GM19372 (cell line): ENCODE data around the gene XAB2.

Experiments
- ATAC-seq: cut with Tn5 transposase; IDR thresholded peaks from one replicate; pipeline ENCODE4 v1.9.1; 2021; ENCODE audit warnings: mild to moderate bottlenecking, low read depth, moderate library complexity; ENCODE audit not compliant: unreplicated experiment

The XAB2 gene

DNA sequence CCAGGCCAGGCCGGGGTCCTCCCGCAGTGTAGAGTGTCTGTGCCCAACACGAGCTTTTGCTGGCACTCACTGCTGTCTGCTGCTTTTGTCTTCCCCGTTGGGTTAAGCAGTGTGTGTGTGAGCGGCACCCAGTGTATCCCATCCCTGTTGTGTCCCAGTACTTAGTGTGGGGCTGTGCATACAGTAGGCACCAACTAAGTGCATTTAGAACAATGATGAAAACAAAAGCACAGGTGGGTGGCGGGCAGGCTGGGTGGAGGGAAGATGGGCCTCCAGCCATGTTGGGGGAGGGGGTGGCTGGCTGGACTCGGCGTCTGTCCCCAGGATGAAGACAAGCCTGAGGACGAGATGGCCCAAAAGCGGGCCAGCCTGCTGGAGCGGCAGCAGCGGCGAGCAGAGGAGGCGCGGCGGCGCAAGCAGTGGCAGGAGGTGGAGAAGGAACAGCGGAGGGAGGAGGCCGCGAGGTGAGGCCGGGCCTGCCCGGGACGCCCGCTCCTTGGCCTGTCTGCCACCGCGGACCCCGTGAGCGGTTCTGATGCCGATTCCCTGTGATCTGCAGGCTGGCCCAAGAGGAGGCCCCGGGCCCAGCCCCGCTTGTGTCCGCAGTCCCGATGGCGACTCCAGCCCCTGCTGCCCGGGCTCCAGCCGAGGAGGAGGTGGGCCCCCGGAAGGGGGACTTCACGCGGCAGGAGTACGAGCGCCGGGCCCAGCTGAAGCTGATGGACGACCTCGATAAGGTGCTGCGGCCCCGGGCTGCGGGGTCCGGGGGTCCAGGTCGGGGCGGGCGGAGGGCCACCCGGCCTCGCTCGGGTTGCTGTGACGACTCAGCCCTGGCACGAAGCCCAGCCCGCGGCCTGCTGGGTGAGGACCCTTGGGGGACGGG, 14.2 kb downstream of the XAB2 start:
- ATAC-seq, result no peak

DNA sequence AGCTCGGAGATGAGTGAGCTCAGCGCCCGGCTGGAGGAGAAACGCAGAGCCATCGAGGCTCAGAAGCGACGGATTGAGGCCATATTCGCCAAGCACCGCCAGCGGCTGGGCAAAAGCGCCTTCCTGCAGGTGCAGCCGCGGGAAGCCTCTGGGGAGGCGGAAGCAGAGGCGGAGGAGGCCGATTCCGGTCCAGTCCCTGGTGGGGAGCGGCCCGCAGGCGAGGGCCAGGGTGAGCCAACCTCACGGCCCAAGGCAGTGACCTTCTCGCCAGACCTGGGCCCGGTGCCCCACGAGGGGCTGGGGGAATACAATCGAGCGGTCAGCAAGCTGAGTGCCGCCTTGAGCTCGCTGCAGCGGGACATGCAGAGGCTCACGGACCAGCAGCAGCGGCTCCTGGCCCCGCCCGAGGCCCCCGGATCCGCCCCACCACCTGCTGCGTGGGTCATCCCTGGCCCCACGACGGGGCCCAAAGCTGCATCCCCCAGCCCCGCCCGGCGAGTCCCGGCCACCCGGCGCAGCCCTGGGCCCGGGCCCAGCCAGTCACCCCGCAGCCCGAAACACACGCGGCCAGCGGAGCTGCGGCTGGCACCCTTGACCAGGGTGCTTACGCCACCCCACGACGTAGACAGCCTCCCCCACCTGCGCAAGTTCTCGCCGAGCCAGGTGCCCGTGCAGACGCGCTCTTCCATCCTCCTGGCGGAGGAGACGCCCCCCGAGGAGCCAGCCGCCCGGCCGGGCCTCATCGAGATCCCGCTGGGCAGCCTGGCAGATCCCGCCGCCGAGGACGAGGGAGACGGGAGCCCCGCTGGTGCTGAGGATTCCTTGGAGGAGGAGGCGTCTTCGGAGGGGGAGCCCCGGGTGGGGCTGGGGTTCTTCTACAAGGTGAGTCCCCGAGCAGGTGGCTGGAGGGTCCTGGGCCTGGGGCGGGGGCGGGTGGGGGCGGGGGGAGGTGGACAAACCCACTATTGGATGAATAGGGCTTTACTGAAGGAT, 16.8 kb downstream of the XAB2 start:
- ATAC-seq, result no peak

DNA sequence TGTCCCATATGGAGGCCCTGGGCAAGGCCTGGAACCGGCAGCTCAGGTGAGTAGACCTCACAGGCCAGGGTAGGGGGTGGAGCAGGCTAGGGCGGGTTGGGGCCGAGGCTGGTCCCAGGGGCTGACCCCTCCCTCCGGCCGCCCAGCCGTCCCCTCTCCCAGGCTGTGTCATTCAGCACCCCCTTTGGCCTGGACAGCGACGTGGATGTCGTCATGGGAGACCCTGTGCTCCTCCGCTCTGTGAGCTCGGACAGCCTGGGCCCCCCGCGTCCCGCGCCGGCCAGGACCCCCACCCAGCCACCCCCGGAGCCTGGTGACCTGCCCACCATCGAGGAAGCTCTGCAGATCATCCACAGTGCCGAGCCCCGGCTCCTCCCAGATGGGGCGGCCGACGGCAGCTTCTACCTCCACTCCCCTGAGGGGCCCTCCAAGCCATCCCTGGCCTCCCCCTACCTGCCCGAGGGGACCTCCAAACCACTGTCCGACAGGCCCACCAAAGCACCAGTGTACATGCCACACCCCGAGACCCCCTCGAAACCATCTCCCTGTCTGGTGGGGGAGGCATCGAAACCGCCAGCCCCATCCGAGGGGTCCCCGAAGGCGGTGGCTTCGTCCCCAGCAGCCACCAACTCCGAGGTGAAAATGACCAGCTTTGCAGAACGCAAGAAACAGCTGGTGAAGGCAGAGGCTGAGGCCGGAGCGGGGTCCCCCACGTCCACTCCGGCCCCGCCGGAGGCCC, 17.6 kb downstream of the XAB2 start:
- no peak for ATAC-seq

DNA sequence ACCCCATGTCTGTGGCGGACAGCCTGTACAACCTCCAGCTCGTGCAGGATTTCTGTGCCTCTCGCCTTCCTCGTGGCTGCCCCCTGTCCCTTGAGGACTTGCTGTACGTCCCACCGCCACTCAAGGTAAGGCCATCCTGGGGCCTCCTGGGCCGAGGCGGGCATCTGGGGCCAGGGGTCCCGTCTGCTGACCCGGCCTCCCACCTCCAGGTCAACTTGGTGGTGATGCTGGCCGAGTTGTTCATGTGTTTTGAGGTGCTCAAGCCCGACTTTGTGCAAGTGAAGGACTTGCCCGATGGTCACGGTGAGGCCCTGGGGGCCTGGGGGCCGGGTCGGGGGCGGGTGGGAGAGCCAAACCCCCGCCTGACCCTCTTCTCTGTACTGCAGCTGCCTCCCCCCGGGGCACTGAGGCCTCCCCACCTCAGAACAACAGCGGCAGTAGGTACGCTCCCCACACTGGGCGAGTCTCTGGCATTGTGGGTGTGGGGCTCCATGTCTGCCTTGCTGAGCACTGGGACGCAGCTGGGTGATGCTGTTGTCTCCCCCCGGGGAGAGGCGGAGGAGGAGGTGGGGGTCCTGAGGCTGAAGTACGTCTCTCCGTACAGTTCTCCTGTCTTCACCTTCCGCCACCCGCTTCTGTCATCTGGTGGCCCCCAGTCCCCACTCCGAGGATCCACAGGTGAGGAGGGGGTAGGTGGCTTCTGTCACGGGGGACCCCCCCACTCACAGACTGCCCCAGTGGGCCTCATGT, 18.7 kb downstream of the XAB2 start:
- no peak for ATAC-seq

DNA sequence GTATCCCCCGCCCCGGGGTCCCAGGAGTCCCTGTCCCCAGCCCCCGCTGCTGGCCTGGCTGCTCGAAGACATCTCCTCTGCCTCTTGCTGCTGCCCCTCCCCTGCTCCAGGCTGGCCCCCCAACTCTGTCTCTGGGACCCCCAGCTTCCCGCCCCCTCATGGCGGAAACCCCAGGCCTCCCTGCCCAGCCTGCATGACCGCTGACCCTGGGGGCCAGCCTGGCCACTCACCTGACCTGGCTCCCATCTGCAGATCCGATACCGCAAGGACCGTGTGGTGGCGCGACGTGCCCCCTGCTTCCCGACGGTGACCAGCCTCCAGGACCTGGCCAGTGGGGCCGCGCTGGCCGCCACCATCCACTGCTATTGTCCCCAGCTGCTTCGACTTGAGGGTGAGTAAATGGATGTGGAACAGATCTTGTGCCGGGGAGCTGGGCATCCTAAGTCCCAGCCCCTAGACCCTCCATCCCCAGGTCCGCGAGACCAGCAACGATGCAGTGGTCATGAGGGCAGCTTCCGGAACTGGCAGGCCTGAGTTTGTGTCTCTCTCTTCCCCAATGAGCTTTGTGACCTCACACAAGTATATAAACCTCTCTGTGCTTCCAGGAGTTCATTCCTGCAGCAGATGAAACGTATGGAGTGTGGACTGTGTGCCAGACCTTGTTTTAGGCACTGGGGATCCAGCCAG, 21.3 kb downstream of the XAB2 start:
- no peak for ATAC-seq

DNA sequence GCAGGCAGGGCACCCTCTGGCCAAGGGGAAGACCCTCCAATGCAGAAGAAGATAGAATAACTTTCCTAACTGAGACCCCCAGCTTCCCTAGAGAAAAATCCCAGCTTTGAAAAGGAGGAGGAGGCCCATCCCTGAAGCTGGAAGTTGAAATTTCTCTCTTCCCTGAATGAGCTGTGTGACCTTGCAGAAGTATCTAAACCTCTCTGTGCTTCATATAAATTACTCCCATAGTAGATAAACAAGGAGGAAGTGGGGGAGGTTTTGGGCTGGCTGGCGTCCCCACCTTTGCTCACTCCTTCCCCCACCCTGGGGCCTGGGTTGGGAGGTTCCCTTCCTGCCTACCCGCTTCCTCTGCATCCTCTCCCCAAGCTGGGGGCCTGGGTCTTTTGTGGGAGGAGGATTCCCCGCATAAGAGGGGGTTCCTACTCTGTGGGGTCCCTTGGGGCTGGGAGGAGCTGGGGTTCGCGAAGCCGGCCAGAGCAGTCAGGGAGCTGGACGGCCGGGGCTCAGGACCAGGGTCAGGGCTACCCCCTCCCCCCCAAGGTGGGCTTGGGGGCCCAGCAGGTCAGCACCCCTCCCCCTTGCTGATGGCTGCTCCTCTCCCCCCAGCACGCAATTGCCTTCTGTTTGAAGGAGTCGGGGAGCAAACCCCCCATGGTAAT, 22.0 kb downstream of the XAB2 start:
- ATAC-seq, result no peak

DNA sequence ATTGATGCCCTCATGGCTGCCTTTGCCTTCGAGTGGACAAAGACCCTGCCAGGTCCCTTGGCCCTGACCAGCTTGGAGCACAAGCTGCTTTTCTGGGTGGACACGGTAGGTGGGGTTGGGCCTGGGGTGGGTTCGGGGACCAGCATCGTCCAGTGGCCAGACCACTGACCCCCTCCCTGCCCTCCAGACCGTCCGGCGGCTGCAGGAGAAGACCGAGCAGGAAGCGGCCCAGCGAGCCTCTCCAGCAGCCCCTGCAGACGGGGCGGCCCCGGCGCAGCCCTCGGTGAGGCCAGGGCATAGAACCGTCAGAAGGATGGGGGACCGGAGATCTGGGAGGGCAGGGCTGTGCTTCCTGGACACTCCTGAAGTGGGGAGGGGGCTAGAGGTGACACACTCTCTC, 23.1 kb downstream of the XAB2 start:
- ATAC-seq, result no peak

DNA sequence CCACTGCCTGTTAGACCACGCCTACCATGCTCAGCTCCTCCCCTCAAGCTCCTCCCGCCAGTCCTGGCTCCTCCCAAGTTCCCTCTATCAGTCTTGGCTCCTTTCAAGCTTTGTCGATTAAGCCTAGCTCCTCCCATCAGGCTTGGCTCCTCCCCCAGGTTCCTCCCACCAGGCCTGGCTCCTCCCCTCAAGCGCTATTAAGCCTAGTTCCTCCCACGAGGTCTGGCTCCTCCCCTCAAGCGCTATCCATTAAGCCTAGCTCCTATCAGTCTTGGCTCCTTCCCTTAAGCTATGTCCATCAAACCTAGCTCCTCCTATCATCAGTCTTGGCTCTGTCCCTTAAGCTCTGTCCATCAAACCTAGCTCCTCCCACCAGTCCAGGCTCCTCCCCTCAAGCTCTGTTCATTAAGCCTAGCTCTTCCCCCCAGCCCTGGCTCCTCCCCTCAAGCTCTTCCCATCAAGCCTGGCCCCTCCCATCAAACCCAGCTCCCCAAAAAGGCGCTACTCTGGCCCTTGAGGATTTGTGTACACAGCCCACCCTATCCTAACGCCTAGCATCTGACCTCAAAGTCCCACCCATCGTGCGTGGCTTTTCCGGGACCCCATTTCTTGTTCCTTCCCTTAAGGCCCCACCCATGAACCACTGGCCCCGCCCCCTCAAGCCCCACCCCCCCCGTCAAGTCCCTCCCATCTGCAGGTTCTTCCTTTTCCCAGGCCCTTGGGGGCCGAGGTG, 23.7 kb downstream of the XAB2 start:
- ATAC-seq, result no peak

DNA sequence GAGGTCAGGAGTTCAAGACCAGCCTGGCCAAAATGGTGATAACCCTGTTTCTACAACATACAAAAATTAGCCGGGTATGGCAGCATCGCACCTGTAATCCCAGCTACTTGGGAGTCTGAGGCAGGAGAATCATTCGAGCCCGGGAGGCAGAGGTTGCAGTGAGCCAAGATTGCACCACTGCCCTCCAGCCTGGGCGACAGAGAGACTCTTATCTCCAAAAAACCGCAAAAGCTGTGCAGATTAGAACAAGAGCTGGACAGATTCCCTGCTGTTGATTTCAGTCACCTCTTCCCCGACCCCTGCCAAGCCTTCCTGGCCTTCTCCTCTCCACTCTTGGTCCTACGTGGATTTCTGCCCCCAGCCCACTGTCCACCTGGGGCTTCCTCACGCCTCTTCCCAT, 25.4 kb downstream of the XAB2 start:
- ATAC-seq, result no peak

DNA sequence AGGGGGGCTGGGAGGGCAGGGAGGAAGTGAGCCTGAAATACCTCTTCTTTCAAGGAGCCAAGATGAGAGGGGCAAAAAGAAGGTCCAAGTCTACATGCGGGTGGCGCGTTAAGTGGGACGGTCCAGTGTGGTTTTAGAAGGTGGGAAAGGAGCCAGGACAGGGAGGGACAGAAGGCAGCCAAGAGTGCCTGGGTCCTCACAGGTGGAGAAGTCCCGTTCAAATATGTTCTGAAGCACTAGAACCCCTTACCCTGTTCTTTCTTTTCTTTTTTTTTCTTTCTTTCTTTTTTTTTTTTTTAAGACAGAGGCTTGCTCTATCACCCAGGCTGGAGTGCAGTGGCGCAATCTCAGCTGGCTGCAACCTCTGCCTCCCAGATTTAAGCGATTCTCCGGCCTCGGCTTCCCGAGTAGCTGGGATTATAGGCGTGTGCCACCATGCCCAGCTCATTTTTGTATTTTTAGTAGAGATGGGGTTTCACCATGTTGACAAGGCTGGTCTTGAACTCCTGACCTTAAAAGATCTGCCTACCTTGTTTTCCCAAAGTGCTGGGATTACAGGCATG, 26.3 kb downstream of the XAB2 start:
- no peak for ATAC-seq

DNA sequence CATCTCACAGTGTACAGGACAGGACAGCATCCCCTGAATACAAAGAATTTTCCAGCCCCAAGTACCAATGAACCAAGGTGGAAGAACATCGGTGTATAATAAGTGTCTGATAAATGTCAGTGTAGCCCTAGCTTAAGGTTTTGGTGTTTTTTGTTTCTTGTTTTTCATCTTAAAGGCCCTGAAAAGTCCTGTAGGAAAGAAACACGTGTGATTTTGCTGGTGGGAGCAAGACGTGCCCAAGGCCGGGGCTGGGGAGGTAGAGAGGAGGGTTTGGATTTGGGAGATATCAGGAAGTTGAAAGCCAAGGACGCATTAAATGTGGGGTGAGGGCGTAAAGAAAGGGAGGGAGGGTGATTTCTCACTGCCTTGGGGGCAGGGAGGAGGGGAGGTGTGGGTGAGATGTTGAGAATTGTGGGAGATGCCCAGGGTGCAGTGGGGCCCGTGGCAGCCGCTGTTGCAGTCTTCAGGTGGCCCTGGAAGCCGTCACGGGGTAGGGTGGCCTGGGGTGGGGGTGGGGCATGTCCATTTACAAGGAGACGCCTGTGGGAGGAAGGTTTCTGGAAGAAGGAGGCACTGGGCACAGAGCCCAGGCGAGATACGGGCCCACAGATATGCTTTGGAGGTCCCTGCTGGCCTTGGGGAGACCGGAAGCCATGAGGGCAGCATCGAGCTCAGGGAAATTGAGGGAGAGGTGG, 27.0 kb downstream of the XAB2 start:
- ATAC-seq, result no peak

DNA sequence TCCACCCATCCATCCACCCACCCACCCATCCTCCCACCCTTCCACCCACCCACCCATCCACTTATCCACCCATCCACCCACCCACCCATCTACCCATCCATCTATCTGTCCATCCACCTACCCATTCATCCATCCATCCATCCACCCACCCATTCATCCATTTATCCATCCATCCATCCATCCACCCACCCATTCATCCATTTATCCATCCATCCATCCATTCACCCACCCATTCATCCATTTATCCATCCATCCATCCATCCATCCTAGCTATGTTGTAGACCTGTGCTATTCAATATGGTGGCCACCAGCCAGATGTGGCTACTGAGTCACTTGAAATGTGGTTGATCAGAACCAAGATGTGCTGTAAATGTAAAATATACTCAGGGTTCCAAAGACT, 28.6 kb downstream of the XAB2 start:
- no peak for ATAC-seq

DNA sequence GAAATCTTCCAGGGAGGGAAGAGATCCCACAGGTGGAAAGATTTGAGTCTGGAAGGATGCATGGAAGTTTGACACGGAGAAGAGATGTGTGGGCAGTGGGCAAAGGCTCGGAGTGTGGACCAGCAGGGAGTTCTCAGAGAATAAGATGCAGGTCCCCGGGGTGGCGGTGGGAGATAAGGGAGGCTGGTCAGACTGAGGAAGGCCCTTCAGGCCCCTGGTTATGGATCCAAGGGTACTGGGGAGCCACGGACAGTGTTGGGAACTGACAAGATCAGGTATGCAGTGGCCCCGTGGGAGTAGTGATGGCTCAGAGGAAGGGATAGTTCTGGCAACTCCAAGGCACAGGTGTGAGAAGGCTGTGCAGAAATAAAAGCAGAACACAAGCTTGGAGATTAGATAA, 31.2 kb downstream of the XAB2 start:
- no peak for ATAC-seq

DNA sequence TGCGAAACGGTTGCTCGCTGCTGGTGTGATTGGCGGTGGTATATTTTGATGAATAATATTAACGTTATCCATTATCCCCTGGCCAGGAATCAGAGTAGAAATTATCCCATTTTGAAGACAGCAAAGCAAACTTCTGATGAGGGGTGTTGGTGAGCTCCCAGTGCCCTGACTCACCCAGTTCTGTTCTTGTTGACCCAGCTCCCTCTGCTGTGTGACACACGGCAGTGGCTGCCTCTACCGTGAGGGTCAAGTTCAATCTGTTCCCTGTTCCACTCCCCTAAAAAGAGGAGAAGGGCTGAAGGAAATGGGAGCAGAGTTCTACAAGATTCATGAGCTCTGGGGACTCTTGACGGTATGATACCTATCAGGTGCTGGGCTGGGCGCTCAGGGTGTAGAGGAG, 31.7 kb downstream of the XAB2 start:
- ATAC-seq, result no peak

DNA sequence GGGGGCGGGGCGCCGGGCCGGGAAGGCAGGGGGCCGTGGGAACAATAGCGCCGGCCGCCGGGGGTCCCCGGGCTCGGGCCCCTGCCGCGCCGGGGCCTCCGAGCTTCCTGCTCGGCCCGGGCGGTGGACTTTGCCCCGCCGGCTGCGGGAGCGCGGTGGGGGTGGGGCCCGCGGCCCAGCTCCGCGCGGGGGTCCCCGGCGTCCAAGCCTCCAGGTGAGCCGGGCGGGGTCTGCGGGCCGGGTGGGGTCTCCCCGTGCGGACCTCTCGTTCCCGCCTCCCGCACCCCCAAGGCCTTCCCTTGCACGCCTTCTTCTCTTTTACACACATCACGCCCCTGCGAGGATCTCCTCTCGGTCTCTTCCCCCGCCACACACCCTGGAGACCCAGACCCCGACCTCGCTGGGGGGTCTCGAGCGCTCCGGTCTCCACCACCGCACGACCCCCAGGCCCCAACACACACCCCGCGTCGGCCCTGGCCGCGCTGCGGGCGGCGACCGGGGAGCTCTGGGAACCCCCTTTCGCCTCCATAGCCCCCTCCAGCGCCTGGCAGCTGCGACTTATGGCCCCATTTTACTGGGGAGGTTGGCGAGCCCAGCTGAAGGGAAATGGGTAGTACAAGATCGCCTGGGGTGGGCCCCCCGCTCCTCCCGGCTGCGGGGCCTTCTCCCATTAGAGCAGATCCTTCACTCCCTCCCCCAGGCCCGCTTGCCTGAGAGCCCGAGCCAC, 33.0 kb downstream of the XAB2 start:
- no peak for ATAC-seq

DNA sequence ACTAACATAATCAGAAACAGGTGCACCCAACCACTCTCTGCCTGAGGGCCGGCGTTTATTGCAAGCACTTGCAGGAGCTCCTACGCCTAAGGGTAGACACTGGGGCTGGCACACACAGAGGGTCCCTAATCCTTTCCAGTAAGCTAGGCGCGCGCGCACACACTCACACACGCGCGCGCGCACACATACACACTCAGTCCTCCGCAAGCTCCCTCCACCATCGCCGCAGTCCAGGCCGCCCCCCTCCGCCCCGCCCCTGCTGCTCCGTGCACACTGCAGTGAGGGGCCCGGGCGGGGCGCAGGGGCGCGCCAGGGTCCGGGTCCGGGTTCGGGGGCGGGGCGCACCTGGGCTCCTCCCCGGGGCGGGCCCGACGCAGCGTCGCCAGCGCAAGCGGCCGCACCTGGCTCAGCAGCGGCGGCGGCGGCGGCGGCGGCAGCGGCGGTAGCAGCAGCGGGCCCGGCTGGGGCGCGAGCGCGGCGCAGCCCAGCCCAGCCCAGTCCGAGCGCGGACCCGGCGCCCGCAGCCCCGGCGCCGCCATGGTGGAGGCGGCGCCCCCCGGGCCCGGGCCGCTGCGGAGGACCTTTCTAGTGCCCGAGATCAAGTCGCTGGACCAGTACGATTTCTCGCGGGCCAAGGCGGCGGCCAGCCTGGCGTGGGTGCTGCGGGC, 33.7 kb downstream of the XAB2 start, which contains the start of gene CAMSAP3:
CAMSAP3 (plus strand) TSS at position 398 of the 668 bp plus-strand sequence; CDS start at position 538, 140 bp downstream.
- peak; percentile 54 for ATAC-seq
